Upper lobe of left lung (tissue), 4 donors: ENCODE data around the gene SPDYC.

Experiments used
- CTCF ChIP-seq, 6 experiments: fragments of 450-650 bp in 4 of 6; fragments of 200-600 bp in 2 of 6; sonication (generic) in 2 of 6; IDR thresholded peaks; one replicate each; pipeline ENCODE4 v1.5.1; 2016 to 2019; ENCODE audit warnings: antibody characterized with exemption in 6 of 6
- EP300 ChIP-seq, 4 donors: sonication (generic); formaldehyde crosslinking; IDR thresholded peaks; one replicate each; pipeline ENCODE4 v1.5.1; 2017; ENCODE audit warnings: antibody characterized with exemption in 4 of 4, control low read depth in 2 of 4
- POLR2A ChIP-seq, 4 donors: fragments of 450-650 bp; IDR thresholded peaks; one replicate each; pipeline ENCODE4 v1.5.1; 2016 to 2017; ENCODE audit warnings: antibody characterized with exemption in 4 of 4, mild to moderate bottlenecking in 2 of 4
- POLR2AphosphoS5 ChIP-seq, 2 donors: sonication (generic); formaldehyde crosslinking; IDR thresholded peaks; one replicate each; pipeline ENCODE4 v1.5.1; 2017; ENCODE audit warnings: antibody characterized with exemption in 2 of 2

- no peak for TF ChIP-seq CTCF (IDR thresholded peaks at IDR 0.05)
- TF ChIP-seq POLR2A (IDR thresholded peaks at IDR 0.05), result no peak
- no peak for TF ChIP-seq POLR2AphosphoS5 (IDR thresholded peaks at IDR 0.05)
- no peak for TF ChIP-seq EP300 (IDR thresholded peaks at IDR 0.05)
Measured at GRCh38 chr11:65212226-65212801, 42.3 kb downstream of the SPDYC start.
